Bronchial epithelial cell (primary cell): Measurements from ENCODE around the gene POC5. TPM values are rescaled to one million over a fixed set of nuclear protein-coding genes. Genes with fewer than 3 reads are reported as not detected.
"Not testable (repeated sequence)": the region's sequence is repeated elsewhere in the genome, so short reads cannot be mapped to it uniquely, and the experiment has no call there.

Experiments used
- DNase-seq: peaks from one replicate; pipeline ENCODE4 v3.0.0-alpha.2; 2010; ENCODE audit warnings: low read depth
- FAIRE-seq: peaks from 2 replicates; lab custom pipeline; 2011; peaks lifted over from hg19 to GRCh38; lab: Jason Lieb, UNC
- H3K27me3 ChIP-seq: 2 replicates; pipeline ENCODE4 v1.5.1; 2011; ENCODE audit warnings: low read length; ENCODE audit not compliant: control insufficient read depth, insufficient read depth
- H3K36me3 ChIP-seq: 2 replicates; pipeline ENCODE4 v1.5.1; 2011; ENCODE audit warnings: low read length; ENCODE audit not compliant: control insufficient read depth, insufficient read depth
- H3K4me3 ChIP-seq: 2 replicates; pipeline ENCODE4 v1.5.1; 2011; ENCODE audit warnings: mild to moderate bottlenecking, low read depth, low read length, control low read depth
- CTCF ChIP-seq: IDR thresholded peaks from 2 replicates; pipeline ENCODE4 v1.5.1; 2011; ENCODE audit warnings: mild to moderate bottlenecking, moderate library complexity, low read length, control low read depth, inconsistent platforms; ENCODE audit not compliant: insufficient read depth, severe bottlenecking
- total RNA-seq: library from RNA; depleted of rRNA; stranded (reverse); fragments of >200 nt; gene quantifications from 2 replicates; pipeline ENCODE4 v1.2.1, GENCODE V29; 2014

The POC5 gene
- total RNA-seq, 1 donor from 2014 or later: 16.3 TPM

GRCh38 chr5:75711151-75711550, 6.1 kb downstream of the POC5 start:
- FAIRE-seq: no peak
- TF ChIP-seq CTCF: no peak
- no peaks in the 10 kb centered on the region for H3K27me3 ChIP-seq
- H3K36me3 ChIP-seq: no peaks in the 10 kb centered on the region
- DNase-seq: no peak
- H3K4me3 ChIP-seq: no peak overlapping the region

- FAIRE-seq (no peak), DNase-seq (no peak)
- Histone ChIP-seq H3K4me3 (no peak overlapping the region), H3K27me3 (no peaks in the 10 kb centered on the region), H3K36me3 (no peaks in the 10 kb centered on the region)
- no peak for TF ChIP-seq CTCF
Observed at GRCh38 chr5:75710637-75711036, 6.6 kb downstream of the POC5 start.

- no peak for FAIRE-seq
- Histone ChIP-seq H3K4me3 (no peak overlapping the region), H3K36me3 (no peaks in the 10 kb centered on the region), H3K27me3 (no peaks in the 10 kb centered on the region)
- TF ChIP-seq CTCF: no peak
- DNase-seq: peak; percentile 43
Observed at GRCh38 chr5:75707911-75708509, 9.2 kb downstream of the POC5 start.

DNA sequence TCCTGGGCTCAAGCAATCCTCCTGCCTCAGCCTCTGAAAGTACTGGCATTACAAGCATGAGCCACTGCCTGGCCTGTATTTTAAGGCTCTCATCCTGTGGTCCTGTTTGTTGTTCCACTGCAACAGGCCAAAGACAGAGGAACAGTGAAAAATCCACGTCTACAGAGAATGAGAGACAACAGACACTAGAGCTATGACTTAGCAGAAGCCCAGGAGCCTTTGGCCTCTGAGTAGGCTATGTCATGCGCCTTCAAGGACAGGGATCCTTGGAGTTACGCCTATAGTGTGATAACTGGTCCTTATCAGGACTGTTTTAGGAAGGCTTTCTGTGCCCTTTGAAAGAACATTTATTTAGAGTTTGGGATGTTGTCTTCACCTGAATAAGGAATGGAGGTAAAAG, 10.5 kb downstream of the POC5 start:
- H3K4me3 ChIP-seq: no peak overlapping the region
- TF ChIP-seq CTCF: no peak
- FAIRE-seq: no peak
- no peaks in the 10 kb centered on the region for H3K27me3 ChIP-seq
- H3K36me3 ChIP-seq: no peaks in the 10 kb centered on the region
- DNase-seq: no peak

DNA sequence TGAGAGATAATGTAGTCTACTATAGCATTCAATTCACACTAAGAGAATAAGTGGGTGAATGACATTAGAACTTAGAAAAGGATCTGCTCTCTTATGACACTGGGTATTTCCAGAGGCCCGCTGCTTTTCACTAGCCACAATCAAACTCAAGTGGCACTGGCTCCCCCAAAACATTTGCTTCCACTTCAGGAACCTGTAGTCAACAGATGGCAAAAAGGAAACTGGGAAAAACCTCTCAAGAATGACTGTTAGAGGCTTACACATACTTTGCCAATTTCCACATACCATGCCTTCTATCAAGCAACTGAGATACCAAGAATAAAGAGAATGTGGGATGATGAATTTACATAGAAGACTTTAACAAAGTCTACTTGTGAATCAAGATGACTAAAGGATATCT, 11.2 kb downstream of the POC5 start:
- no peak for TF ChIP-seq CTCF
- Histone ChIP-seq H3K4me3 (no peak overlapping the region), H3K36me3 (no peaks in the 10 kb centered on the region), H3K27me3 (no peaks in the 10 kb centered on the region)
- FAIRE-seq: no peak
- no peak for DNase-seq

DNA sequence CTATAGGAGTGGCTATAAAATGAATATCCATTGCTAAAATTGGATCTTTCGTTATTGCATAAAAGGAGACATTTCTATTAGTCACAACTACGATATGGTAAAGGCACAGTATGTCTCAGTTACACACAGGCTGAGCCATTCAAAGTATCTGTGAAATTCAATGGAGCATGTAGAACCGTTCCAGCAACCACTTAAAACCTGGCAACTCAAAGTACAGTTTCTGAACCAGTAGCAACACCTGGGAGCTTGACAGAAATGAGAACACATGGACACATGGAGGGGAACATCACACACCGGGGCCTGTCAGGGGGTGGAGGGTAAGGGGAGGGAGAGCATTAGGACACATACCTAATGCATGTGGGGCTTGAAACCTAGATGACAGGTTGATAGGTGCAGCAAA, 15.4 kb downstream of the POC5 start:
- H3K27me3 ChIP-seq: no peaks in the 10 kb centered on the region
- FAIRE-seq (no peak), DNase-seq (no peak)
- no peak overlapping the region for H3K4me3 ChIP-seq
- no peaks in the 10 kb centered on the region for H3K36me3 ChIP-seq
- TF ChIP-seq CTCF: no peak

GRCh38 chr5:75695472-75696351, 21.5 kb downstream of the POC5 start:
- not testable (repeated sequence) for DNase-seq, H3K27me3 ChIP-seq, H3K36me3 ChIP-seq, FAIRE-seq, H3K4me3 ChIP-seq
